GM21515 (cell line): Measurements from ENCODE around the gene DGUOK.
A peak's percentile ranks its signal among the peaks of the same experiment; 100 is the strongest.

ENCODE experiments used
- ATAC-seq: cut with Tn5 transposase; IDR thresholded peaks from one replicate; pipeline ENCODE4 v1.9.1; 2021; ENCODE audit not compliant: unreplicated experiment

DGUOK gene

GRCh38 chr2:73946666-73947065 lies 20.0 kb downstream of the DGUOK start:
- ATAC-seq = no peak

GRCh38 chr2:73947412-73948018 lies 20.8 kb downstream of the DGUOK start:
- ATAC-seq = no peak

GRCh38 chr2:73949802-73950201 lies 23.1 kb downstream of the DGUOK start:
- no peak for ATAC-seq

- ATAC-seq = no peak
Measured at GRCh38 chr2:73952499-73953446, 26.1 kb downstream of the DGUOK start.

GRCh38 chr2:73956218-73956865 lies 29.7 kb downstream of the DGUOK start:
- no peak for ATAC-seq

GRCh38 chr2:73961274-73961673 lies 34.6 kb downstream of the DGUOK start:
- no peak for ATAC-seq

- no peak for ATAC-seq
Measured at GRCh38 chr2:73961823-73962615, 35.3 kb downstream of the DGUOK start.

GRCh38 chr2:73962798-73963197 lies 36.1 kb downstream of the DGUOK start:
- no peak for ATAC-seq

- ATAC-seq = no peak
Measured at GRCh38 chr2:73963385-73964120, 36.9 kb downstream of the DGUOK start.

- ATAC-seq = no peak
Measured at GRCh38 chr2:73964223-73964622, 37.5 kb downstream of the DGUOK start.

- no peak for ATAC-seq
Measured at GRCh38 chr2:73965053-73965452, 38.4 kb downstream of the DGUOK start.

GRCh38 chr2:73968357-73968937 lies 41.8 kb downstream of the DGUOK start:
- ATAC-seq = no peak

GRCh38 chr2:73969356-73969755 lies 42.7 kb downstream of the DGUOK start:
- no peak for ATAC-seq

GRCh38 chr2:73970141-73970803 lies 43.6 kb downstream of the DGUOK start:
- no peak for ATAC-seq

GRCh38 chr2:73970850-73971471 lies 44.3 kb downstream of the DGUOK start:
- ATAC-seq = peak; percentile 71

GRCh38 chr2:73971722-73972121 lies 45.0 kb downstream of the DGUOK start:
- ATAC-seq = no peak

GRCh38 chr2:73972846-73973245 lies 46.2 kb downstream of the DGUOK start:
- peak; percentile 45 for ATAC-seq

GRCh38 chr2:73975731-73976130 lies 49.1 kb downstream of the DGUOK start:
- no peak for ATAC-seq

- ATAC-seq = no peak
Measured at GRCh38 chr2:73976803-73977202, 50.1 kb downstream of the DGUOK start.
